Endothelial cell of umbilical vein (primary cell): ENCODE results near the gene APC2.

ENCODE experiments used
- CTCF ChIP-seq, 2 donors: IDR thresholded peaks; 1 replicate in 1 of 2; 2 replicates in 1 of 2; pipeline ENCODE4 v1.5.1; 2011; ENCODE audit warnings: low read length in 2 of 2, mild to moderate bottlenecking in 2 of 2, moderate library complexity in 2 of 2, control low read depth in 1 of 2, inconsistent platforms in 1 of 2, low read depth in 1 of 2; ENCODE audit not compliant: insufficient read depth in 1 of 2; ENCODE audit errors: extremely low read depth in 1 of 2
- GATA2 ChIP-seq: IDR thresholded peaks from 2 replicates; pipeline ENCODE4 v1.7.0; 2011; ENCODE audit warnings: low read depth, mild to moderate bottlenecking, moderate library complexity, mixed read lengths, low read length; ENCODE audit not compliant: insufficient read length, insufficient read depth
- MAX ChIP-seq: IDR thresholded peaks from 2 replicates; pipeline ENCODE4 v1.6.1; 2011; ENCODE audit not compliant: insufficient read depth, insufficient read length
- MYC ChIP-seq: IDR thresholded peaks from one replicate; pipeline ENCODE4 v1.6.1; 2011; ENCODE audit warnings: mild to moderate bottlenecking, low read depth, low read length

GRCh38 chr19:1411255-1412191 is 38.4 kb upstream of the APC2 start:
- no peak for TF ChIP-seq GATA2
- TF ChIP-seq MYC, result no peak
- TF ChIP-seq CTCF (IDR thresholded peaks at IDR 0.05; ENCODE audit: extremely low read depth in 1 of 2, insufficient read depth in 1 of 2, low read depth in 1 of 2, low read length in 2 of 2), result no peak
- no peak for TF ChIP-seq MAX
